Muscle of leg (tissue), 16 donors: ENCODE measurements around the gene ANGPTL5. TPM values are rescaled to one million over a fixed set of nuclear protein-coding genes. Genes with fewer than 3 reads are reported as not detected.
"Not testable (repeated sequence)": the region's sequence is repeated elsewhere in the genome, so short reads cannot be mapped to it uniquely, and the experiment has no call there.

Experiments
- DNase-seq: peaks from one replicate; pipeline ENCODE4 v3.0.0; 2013
- H3K27ac ChIP-seq: one replicate; pipeline ENCODE4 v1.5.1; 2013; ENCODE audit warnings: mild to moderate bottlenecking, low read length, control low read depth
- H3K27me3 ChIP-seq: one replicate; pipeline ENCODE4 v1.6.1; 2013; ENCODE audit warnings: low read length; ENCODE audit not compliant: control insufficient read depth, insufficient read depth
- H3K36me3 ChIP-seq: one replicate; pipeline ENCODE4 v1.6.1; 2013; ENCODE audit warnings: low read length; ENCODE audit not compliant: control insufficient read depth, insufficient read depth
- H3K4me1 ChIP-seq: one replicate; pipeline ENCODE4 v1.6.1; 2013; ENCODE audit warnings: low read length; ENCODE audit not compliant: control insufficient read depth, insufficient read depth
- H3K4me3 ChIP-seq: one replicate; pipeline ENCODE4 v1.5.1; 2013; ENCODE audit warnings: low read length, control low read depth
- H3K9me3 ChIP-seq: replicated peaks from 2 replicates; pipeline ENCODE4 v1.6.1; 2013; ENCODE audit warnings: low read depth, low read length; ENCODE audit not compliant: control insufficient read depth
- WGBS: methylation state at CpG from one replicate; pipeline ENCODE4 v1.1.5; 2013; ENCODE audit warnings: missing lambda C conversion rate; ENCODE audit not compliant: insufficient coverage; 5-methylcytosine and 5-hydroxymethylcytosine counted together
- long read RNA-seq, 11 donors: transcript quantifications; one replicate each; lab custom pipeline, GENCODE V29; 2026
- polyA plus RNA-seq, 8 donors: library from polyadenylated mRNA; unstranded; fragments of 120-200 nt; gene quantifications; one replicate each; pipeline versions ENCODE4 v1.2.1 to v1.2.3, GENCODE V29; 2013; ENCODE audit warnings: inconsistent platforms in 1 of 8, low replicate concordance in 1 of 8; ENCODE audit not compliant: insufficient read length in 8 of 8, insufficient read depth in 1 of 8
- total RNA-seq: library from RNA; stranded (reverse); fragments of 120-200 nt; gene quantifications from one replicate; pipeline ENCODE4 v1.2.4, GENCODE V29; 2013

ANGPTL5 gene
- total RNA-seq (9.4 TPM), polyA plus RNA-seq (1 to 10 TPM in 3 of 8 donors, under 1 TPM in 5; 0.23 to 5.0 (median 0.75) TPM)
- long read RNA-seq, donor 1 = 0 reads
- long read RNA-seq, donor 2 = 0 reads
- long read RNA-seq, donor 3 = 0 reads
- long read RNA-seq, donor 4 = 0 reads
- long read RNA-seq, donor 5 = 0 reads
- long read RNA-seq, donor 6 = 0 reads
- long read RNA-seq, donor 7 = 0 reads
- long read RNA-seq, donor 8 = 0 reads
- long read RNA-seq, donor 9 = 0 reads
- long read RNA-seq, donor 10 = 0 reads
- long read RNA-seq, donor 11, partial matches to known transcripts = 5 of 5 reads
- long read RNA-seq, donor 11, other reads (novel, unspliced or antisense) = 0 of 5 reads

DNA sequence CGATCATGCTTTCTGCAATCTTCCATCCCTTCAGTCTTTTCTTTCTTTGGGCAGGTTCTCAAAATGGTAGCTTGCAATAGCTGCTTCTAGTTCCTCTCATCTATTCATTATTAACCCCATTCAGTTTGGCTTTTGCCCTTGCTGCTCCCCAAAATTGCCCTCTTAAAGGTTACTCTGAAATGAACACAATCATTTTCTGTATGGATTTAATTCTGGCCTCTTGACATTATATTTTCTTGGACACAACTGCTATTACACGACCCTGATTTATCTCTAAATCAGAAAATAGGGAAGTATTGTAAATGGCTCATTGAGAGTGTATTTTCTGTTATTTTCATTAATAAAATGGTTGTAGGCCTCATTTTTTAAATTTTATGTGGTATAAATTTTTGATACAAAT, at the start of gene ANGPTL5:
ANGPTL5 (minus strand) TSS at position 101 of the 400 bp plus-strand sequence. CDS start 8,613 bp downstream, outside the sequence.
- Histone ChIP-seq H3K27ac (peak within 1 kb of the TSS; percentile 96), H3K4me3 (peak within 1 kb of the TSS; percentile 70), H3K9me3 (no peaks in the 10 kb centered on the region), H3K27me3 (no peaks in the 10 kb centered on the region), H3K4me1 (peaks cover 2% of the 10 kb centered on the region), H3K36me3 (no peaks in the 10 kb centered on the region)
- WGBS = no CpG with 5 or more reads among the region's 2 CpGs
- DNase-seq = no peak

DNA sequence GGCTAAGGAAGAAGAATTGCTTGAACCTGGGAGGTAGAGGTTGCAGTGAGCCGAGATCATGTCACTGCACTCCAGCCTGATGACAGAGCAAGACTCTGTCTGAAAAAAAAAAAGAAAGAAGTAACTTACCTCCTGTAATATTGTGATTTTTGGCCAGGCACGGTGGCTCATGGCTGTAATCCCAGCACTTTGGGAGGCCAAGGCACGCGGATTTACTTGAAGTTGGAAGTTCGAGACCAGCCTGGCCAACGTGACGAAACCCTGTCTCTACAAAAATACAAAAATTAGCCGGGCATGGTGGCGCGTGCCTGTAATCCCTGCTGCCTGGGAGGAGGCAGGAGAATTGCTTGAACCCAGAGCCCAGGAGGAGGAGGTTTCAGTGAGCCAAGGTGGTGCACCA, 47.9 kb upstream of the ANGPTL5 start:
- H3K9me3 ChIP-seq, H3K36me3 ChIP-seq, H3K27ac ChIP-seq, H3K27me3 ChIP-seq, H3K4me3 ChIP-seq, H3K4me1 ChIP-seq, DNase-seq: not testable (repeated sequence)
- no CpG with 5 or more reads among the region's 10 CpGs for WGBS

DNA sequence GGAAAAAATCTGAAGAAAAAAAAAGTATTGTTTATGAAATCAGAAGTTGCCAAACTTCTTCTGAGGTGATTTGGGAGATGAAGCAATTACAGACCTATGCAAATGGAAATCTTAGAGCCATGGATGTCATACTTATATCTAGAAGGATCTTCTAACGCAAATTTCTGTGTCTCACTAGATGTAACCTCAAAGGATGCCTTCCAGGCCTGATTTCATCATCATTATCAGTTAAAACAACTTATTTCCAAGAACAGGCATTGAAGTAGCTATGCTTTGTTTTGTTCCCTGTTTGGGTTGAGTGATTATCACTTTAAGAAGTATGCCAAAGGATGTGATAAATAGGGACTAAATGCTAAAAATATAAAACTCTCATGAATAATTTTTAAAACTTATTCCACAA, 43.9 kb upstream of the ANGPTL5 start:
- Histone ChIP-seq H3K4me1 (no peaks in the 10 kb centered on the region), H3K27ac (no peak overlapping the region)
- no CpG with 5 or more reads among the region's 1 CpG for WGBS

DNA sequence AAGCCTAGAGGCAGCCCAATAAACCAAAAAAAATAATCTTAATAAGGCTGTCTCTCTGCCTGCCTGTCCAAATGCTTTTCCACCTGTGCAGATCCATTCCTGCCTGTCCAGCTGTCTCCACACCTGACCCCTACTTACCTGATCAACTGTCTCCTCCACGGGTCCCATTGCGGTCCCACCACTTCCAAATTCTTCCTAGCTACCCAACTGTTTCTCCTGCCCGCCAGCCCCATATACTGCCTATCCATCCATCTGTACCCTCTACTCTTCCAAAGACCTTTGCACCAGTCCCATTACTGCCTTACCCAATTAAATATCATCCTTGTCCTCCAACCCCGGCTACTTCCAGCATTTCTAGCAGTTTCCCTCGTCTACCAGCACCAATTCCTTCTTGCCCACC, 39.4 kb upstream of the ANGPTL5 start:
- no peak for DNase-seq
- Histone ChIP-seq H3K36me3 (no peaks in the 10 kb centered on the region), H3K27ac (no peak overlapping the region), H3K9me3 (no peaks in the 10 kb centered on the region), H3K27me3 (no peaks in the 10 kb centered on the region), H3K4me1 (no peaks in the 10 kb centered on the region), H3K4me3 (no peak overlapping the region)
- WGBS = 92% methylated on average over 5 of the region's 5 CpGs

More for the DNA sequence above, 43.9 kb upstream of the ANGPTL5 start:
- Histone ChIP-seq H3K36me3 (no peaks in the 10 kb centered on the region), H3K9me3 (no peaks in the 10 kb centered on the region), H3K27me3 (no peaks in the 10 kb centered on the region), H3K4me3 (no peak overlapping the region)
- no peak for DNase-seq

DNA sequence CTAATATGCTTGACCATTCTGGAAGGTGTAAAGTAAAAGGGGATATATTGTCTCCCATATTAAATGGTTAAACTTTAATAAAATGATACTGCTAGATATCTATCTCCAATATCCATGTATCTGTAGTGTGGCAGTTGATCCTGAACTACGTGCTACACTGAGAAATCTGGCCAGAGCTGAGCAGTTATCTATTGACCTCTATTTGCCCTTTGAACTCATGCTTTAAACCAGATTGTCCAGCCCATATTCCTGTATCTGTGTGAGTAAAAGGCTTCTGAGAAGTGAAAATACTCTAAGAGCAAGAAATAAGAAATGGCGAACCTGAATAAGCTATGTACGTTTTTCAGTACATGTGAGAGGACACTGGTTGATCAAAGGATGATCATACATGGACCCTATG, 39.0 kb upstream of the ANGPTL5 start:
- no peaks in the 10 kb centered on the region for H3K4me1 ChIP-seq
- no peaks in the 10 kb centered on the region for H3K27me3 ChIP-seq
- H3K4me3 ChIP-seq = no peak overlapping the region
- WGBS = no CpG with 5 or more reads among the region's 3 CpGs
- no peaks in the 10 kb centered on the region for H3K36me3 ChIP-seq
- H3K9me3 ChIP-seq = no peaks in the 10 kb centered on the region
- no peak overlapping the region for H3K27ac ChIP-seq
- DNase-seq = no peak

DNA sequence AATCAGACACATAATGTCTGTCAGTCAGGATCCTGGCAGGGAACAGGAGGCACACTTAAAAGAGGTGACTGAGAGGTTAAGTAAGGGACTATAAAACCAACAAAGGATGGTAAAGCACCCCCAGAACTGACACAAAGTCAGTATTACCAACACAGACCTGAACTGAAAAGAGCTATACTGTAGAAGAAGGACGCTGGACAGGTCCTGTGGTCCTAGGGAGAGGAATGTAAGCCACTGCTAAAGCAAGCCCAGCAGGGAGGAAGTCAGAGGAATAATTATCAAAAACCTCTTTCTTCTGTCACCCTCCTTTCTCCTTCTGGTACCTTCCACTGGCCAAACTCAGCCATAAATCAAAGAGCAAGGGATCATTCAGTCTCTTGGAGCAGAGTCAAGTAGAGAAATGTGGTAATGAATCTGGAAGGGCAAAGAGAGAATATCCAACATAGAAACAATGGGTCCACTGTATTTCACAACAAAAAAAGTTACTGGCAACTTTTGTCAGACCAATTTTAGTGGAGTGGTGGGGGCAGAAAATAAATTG, 33.4 kb upstream of the ANGPTL5 start:
- WGBS = no CpG with 5 or more reads among the region's 1 CpG
- H3K9me3 ChIP-seq = no peaks in the 10 kb centered on the region
- H3K4me1 ChIP-seq = no peaks in the 10 kb centered on the region
- DNase-seq = no peak
- H3K27ac ChIP-seq = no peak overlapping the region
- H3K4me3 ChIP-seq = no peak overlapping the region
- no peaks in the 10 kb centered on the region for H3K36me3 ChIP-seq
- no peaks in the 10 kb centered on the region for H3K27me3 ChIP-seq

DNA sequence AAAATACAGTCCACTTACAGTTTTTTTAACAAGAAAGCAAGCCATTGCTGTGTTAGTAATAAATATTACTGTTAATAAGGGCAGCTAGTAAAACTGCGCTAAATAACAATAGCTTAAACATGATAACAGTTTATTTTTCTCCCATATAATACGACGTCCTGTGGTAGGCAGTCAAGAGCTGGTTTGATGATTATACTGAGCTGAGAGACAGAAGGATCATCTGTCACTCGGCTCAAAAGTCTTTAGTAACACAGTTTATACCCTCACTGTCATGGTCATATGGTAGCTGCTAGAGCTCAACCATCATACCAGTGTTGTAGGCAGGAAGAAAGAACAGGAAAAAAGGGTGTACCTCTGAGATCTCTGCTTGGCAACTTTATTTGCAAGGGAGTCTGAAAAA, 29.1 kb upstream of the ANGPTL5 start:
- H3K27me3 ChIP-seq = no peaks in the 10 kb centered on the region
- no peak overlapping the region for H3K27ac ChIP-seq
- no peaks in the 10 kb centered on the region for H3K36me3 ChIP-seq
- no peaks in the 10 kb centered on the region for H3K4me1 ChIP-seq
- no CpG with 5 or more reads among the region's 4 CpGs for WGBS
- no peak for DNase-seq
- H3K4me3 ChIP-seq = no peak overlapping the region
- no peaks in the 10 kb centered on the region for H3K9me3 ChIP-seq

DNA sequence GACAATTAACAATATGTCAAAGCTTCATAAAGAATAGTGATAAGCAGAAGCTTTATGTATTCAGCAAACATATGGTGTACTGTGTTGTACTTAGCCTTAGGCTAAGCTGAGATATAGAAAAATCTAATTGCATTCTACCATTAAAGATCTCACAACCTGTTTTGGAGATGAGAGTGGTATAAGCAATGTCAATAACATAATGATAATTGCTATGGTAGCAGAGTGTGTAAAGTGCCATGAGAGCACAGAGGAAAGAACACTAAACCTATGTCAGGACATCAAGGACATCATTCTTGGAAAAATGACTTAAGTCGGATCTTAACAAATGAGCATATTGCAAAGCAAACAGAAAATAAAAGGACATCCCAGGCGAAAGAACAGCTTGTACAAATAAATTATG, 28.6 kb upstream of the ANGPTL5 start:
- H3K4me3 ChIP-seq = no peak overlapping the region
- H3K4me1 ChIP-seq = no peaks in the 10 kb centered on the region
- WGBS = no CpG with 5 or more reads among the region's 2 CpGs
- no peak overlapping the region for H3K27ac ChIP-seq
- H3K9me3 ChIP-seq = no peaks in the 10 kb centered on the region
- no peak for DNase-seq
- H3K36me3 ChIP-seq = no peaks in the 10 kb centered on the region
- no peaks in the 10 kb centered on the region for H3K27me3 ChIP-seq

DNA sequence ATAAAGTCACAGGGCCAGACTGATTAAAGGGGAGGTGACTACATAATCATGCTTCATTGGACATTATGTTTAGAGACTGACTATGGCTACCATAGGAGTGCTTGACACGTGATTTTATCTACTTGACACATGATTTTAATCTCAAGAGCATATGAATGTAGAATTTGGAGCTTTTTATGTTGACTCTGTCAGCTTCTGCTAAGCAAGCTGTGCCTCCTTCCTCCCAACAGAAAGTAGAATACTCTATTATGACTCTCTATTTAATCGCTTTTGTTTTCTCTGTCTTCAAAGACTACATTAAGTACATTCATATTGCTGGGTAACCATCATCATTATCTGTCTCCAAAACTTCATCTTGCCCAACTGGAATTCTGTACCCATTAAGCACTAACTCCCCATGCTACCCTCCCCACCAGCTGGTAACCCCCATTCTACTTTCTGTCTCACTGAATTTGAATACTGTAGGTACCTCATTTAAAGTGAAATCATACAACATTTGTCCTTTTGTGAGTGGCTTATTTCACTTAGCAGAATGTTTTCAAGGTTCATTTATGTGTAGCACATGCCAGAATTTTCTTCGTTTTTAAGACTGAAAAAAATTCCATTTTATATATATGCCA, 24.7 kb upstream of the ANGPTL5 start:
- Histone ChIP-seq H3K36me3 (no peaks in the 10 kb centered on the region), H3K4me1 (no peaks in the 10 kb centered on the region), H3K27ac (no peak overlapping the region), H3K9me3 (no peaks in the 10 kb centered on the region), H3K4me3 (no peak overlapping the region), H3K27me3 (no peaks in the 10 kb centered on the region)
- no peak for DNase-seq
- 100% methylated on average over 1 of the region's 3 CpGs for WGBS

DNA sequence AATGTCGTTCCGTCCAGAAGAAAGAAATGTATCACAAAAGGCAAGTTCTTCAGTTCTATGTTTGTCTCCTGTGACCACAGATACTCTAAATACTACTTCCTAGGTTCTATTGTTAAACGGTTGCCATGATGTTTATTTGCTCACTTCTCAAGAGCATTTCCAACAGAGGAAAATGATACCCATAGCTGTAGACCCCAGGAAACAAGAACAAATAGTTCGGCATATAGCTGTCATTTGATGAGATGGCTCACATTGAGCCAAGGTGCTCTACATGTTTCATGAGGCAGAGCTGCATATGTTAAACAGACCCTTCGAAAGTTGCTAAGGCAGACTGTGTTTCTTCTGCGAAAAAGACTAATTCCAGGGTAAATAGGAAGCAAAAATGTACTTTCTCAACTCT, 15.4 kb upstream of the ANGPTL5 start:
- WGBS = 76% methylated on average over 3 of the region's 6 CpGs
- no peak overlapping the region for H3K4me3 ChIP-seq
- no peak overlapping the region for H3K27ac ChIP-seq
- no peaks in the 10 kb centered on the region for H3K27me3 ChIP-seq
- DNase-seq = no peak
- no peaks in the 10 kb centered on the region for H3K9me3 ChIP-seq
- no peaks in the 10 kb centered on the region for H3K36me3 ChIP-seq
- H3K4me1 ChIP-seq = no peaks in the 10 kb centered on the region
